HG03520 (cell line): Measurements from ENCODE around the gene ARMH3.

Experiments
- ATAC-seq: cut with Tn5 transposase; IDR thresholded peaks from one replicate; pipeline ENCODE4 v1.9.1; 2021; ENCODE audit warnings: mild to moderate bottlenecking, moderate library complexity; ENCODE audit not compliant: unreplicated experiment

Gene ARMH3, protein sequence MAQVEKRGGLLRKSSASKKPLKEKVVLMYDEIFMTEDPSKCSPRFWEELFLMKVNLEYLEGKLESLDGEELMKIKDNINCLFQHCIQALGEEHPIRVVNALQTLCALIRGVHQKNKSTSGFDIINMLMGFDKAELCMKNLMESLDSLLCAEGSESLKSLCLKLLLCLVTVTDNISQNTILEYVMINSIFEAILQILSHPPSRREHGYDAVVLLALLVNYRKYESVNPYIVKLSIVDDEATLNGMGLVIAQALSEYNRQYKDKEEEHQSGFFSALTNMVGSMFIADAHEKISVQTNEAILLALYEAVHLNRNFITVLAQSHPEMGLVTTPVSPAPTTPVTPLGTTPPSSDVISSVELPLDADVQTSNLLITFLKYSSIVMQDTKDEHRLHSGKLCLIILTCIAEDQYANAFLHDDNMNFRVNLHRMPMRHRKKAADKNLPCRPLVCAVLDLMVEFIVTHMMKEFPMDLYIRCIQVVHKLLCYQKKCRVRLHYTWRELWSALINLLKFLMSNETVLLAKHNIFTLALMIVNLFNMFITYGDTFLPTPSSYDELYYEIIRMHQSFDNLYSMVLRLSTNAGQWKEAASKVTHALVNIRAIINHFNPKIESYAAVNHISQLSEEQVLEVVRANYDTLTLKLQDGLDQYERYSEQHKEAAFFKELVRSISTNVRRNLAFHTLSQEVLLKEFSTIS

DNA sequence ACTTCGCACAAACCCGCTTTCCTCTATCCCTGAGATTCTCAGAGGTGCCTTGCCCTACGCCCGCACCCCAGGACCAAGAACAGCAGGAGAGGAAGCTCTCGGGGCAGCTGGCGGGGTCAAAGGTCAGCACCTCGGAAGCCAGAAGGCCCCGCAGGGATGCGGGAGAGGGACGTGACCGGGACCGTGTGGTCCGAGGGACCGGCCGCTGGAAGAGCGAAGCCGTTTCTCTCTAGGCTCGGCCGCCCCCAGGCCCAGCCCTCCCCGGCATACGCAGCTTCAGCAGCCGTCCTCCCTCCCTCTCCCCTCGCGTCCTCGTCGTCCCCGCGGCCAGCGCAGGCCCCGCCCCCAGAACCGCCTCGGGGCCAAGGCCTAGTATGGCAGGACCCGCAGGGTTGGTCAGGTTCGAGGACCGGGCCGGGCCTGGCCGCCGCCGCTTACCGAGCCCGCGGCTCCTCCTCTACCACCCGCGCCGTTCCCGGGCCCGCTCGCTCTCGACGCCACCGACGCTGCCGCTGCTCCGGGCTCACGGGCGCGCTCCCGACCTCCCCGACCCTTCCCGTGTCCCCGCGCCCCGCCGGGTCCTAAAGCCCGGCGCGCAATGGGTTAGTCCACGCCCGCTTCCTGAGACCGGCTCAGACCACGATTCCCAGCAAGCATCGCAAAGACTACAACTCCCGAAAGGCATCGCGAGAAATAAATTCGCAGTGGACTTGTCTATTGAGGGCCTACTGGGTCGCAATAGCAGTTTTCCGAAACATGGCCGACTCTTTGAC is at the start of gene ARMH3:
Gene ARMH3 (minus strand): TSS at position 527 of the 773 bp plus-strand sequence. CDS start 16,059 bp downstream, outside the sequence.
- peak; percentile 87 for ATAC-seq

DNA sequence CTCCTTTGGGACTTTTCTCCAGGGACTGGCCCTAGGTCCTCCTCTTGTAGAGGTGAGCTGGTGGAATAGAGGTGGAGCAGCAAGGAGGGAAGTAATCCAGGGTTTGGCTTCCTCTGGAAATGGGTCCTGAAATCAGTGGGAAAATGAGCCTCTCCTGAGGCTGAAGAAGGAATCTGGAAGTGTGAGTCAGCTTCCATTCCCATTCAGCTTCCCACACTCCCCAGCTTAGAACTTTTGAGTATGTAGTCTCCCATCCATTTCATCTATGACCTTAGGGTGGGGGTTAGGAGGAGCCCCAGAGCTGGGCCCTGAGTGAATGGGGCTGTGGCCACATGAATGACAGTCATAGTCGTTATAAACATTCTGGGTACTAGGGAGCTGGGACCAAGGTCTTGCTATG is 46.4 kb upstream of the ARMH3 start:
- no peak for ATAC-seq

DNA sequence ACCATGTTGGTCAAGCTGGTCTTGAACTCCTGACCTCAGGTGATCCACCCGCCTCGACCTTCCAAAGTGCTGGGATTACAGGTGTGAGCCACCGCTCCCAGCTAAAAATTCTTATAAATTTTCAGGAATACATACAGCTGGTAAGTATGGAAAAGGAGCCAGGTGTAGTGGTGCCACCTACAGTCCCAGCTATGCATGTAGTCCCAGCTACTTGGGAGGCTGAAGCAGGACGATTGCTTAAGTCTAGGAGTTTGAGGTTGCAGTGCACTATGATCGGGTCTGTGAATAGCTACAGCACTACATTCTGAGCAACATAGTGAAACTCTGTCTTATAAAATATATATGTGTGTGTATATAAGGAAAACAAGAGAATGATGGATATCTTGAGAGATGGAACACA is 45.2 kb upstream of the ARMH3 start:
- ATAC-seq: no peak

DNA sequence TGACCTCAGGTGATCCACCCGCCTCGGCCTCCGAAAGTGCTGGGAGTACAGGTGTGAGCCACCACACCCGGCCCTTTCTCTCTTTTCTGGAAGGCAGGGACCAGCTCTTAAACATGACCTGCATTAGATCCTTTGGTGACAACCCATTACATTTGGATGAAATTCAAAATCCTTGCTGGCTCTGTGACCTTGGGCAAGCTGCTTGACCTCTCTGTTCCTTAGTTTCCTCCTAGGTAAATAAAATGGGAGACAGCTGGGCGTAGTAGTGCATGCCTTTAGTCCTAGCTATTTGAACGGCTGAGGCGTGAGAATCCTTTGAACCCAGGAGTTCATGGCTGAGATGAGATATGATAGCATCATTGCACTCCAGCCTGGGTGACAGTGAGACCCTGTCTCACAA is 40.5 kb upstream of the ARMH3 start:
- ATAC-seq: no peak

DNA sequence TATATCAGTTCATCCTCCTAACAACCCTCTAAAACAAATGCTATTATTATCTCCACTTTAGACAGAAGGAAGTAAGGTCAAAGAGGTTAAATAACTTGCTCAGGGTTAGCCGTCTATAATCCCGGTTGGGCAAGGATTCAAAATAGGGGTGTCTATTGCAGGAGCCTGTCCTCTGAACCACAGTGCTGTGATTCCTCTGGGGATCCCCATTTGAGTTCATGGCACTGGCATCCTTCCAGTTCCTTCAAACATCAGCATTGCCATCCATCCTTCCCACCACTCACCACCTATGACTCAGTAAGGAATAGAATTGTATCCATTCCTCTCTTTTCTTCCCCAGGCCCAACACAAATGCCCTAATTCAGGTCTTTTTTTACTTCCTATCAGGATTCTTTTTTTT is 34.8 kb upstream of the ARMH3 start:
- no peak for ATAC-seq

DNA sequence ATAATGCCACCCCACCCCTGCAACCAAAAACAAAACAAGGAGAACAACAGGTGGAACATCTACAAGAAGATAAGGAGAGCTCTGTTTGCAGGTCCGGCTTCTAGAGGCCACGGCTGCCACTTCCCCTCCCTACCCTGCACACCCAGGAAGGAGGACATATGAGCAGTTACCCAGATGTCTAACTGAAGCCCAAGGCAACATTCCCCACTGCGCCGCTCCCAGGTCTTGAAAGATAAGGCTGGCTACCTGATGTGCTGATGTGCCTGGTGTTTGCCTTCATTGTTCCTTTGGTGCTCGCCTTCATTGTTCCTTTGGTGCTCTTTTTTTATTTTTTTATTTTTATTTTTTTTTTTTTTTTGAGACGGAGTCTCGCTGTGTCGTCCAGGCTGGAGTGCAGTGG is 30.2 kb upstream of the ARMH3 start:
- no peak for ATAC-seq

DNA sequence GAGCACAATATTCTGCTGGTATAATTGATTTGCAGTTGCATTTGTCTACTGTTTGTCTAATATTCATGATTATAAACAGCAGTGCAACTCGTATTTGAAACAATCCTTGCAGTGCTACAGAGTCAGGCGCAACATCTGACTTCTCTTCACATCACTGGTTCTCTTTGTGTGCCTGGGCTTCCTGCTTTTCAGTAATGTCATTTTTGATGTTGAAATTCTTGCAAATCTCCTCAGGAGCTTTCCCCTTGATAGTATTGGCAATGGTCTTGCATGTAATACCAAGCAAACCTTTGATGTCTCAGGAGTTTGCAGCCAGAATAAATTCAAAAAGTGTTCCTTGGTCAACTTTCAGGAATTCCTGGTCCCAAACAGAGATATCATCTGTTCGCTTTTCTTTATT is 29.4 kb upstream of the ARMH3 start:
- no peak for ATAC-seq

DNA sequence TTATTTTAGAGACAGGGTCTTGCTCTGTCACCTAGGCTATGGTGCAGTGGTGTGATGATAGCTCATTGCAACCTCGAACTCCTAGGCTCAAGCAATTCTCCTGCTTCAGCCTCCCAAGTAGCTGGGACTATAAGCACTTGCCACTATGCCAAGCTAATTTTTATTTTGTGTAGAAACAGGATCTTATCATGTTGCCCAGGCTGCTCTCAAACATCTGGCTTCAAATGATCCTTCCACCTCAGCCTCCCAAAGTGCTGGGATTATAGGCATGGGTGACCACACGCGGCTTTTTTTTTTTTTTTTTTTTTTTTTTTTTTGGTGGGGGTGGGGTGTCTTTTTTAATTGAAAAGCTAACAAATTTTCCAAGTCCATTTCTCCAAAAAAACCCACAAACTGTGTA is 27.6 kb upstream of the ARMH3 start:
- ATAC-seq: no peak

DNA sequence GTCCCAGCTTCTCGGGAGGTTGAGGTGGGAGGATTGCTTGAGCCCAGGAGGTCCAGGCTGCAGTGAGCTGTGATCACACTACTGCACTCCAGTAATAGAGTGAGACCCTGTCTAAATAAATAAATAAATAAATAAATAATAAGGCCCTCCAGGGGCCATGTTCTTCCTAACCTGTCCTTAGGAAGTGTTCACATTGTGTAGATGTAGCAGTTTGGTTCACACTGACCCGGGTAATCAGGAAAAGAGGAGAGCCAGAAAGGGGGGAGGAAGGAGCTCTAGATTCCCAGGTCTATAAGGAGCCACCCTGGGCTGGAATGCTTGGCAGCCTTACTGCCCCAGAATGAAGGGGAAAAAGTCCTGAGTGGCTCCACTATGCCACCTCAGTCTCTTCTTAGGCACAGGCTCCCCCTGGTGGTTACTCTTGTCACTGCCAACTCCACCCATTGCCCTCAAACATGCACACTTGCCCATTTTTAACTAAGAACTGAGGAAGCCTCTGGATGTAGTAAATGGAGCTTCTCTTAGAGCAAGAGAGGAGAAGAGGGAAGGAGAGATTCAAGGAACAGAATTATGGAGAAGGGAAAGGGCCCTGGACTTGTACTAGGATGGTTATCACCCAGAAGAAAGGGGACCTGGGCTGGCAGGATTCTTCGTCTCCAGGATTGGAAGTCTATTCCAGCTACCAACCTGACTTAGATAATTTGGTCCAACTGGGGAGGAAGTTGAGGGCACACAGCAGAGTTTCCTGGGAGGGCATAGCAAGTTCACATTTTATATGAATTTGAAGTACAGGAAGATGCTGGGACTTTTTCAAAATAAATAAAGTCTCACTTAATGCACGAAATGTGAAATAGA is 16.9 kb upstream of the ARMH3 start:
- peak; percentile 48 for ATAC-seq

DNA sequence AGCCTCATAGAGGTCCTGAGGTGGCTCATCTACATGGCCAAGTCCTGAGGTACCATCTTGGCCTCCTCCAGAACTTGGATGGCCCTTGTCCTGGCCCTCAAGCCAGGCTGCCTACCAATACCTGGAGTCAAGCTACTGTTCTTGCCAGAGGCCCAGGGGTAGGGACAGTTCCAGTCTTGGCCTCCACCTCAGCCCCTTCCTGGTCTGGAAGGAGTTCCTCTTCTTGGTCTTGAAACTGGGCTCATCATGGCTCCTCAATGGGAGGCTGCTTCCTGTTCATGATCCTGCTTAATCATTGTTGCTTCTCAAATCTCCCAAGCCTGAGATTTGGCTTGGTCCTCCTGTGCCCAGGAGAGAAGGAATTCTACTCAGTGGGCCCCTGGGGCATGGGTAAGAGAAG is 13.1 kb upstream of the ARMH3 start:
- no peak for ATAC-seq

DNA sequence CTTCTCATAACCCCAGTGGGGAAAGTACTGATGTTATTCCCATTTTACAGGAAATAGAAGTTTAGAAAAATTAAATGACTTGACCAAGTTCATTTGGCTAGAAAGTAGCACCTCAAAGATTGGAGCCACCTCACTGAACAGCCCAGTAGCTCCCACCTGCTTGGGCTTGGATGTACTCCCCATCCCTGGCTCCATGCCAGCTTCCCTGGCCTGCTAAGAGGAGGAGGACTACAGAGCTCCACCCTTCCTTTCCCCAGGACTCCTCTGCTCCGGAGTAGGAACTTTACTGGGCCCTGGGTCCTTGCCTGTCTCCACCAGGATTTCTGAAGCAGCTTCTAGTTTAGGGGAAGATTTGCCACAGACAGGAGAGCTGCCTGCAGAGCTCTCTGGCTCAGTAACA is 12.2 kb upstream of the ARMH3 start:
- ATAC-seq: no peak

DNA sequence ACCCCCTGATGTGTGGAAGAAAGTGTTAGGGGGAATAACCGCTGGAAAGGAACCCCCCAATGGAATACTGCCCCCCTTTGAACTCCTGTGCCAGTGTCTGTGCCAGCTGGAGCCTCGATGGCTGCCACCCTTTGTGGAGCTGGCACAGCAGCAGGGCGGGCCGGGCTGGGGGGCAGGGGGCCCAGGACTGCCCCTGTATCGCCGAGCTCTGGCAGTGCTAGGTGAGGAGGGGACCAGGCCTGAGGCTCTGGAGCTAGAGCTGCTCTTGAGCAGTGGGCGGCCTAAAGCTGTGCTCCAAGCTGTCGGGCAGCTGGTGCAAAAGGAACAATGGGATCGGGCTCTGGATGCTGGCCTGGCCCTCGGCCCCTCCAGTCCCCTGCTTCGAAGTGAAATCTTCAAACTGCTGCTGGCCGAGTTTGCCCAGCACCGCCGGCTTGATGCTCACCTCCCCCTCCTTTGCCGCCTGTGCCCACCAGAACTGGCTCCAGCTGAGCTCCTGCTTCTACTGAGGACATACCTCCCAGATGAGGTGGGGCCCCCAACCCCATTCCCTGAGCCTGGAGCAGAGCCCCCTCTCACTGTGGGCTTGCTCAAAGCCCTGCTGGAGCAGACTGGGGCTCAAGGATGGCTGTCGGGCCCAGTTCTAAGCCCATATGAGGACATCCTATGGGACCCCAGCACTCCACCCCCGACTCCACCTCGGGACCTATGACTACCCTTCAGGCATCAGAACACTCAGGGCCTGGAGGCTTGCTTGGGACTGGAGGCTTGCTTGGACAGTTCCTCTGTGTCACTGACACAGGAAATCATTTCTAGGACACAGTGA is 11.3 kb upstream of the ARMH3 start:
- ATAC-seq: no peak

DNA sequence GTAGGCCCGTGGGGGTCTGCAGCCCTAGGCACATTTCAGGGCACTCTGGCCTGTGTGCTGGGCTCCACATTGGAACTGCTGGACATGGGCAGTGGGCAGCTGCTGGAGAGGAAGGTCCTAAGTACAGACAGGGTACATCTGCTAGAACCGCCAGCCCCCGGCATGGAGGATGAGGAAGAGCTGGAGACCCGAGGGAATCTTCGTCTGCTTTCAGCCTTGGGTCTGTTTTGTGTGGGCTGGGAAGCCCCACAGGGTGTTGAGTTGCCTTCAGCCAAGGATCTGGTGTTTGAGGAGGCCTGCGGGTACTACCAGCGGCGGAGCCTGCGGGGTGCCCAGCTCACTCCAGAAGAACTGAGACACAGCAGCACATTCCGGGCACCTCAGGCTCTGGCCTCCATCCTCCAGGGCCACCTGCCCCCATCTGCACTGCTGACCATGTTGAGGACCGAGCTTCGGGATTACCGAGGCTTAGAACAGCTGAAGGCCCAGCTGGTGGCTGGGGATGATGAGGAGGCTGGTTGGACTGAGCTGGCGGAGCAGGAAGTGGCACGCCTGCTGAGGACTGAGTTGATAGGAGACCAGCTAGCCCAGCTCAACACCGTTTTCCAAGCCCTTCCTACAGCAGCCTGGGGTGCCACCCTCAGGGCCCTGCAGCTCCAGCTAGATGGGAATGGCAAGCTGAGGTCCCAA is 10.6 kb upstream of the ARMH3 start:
- ATAC-seq: no peak

DNA sequence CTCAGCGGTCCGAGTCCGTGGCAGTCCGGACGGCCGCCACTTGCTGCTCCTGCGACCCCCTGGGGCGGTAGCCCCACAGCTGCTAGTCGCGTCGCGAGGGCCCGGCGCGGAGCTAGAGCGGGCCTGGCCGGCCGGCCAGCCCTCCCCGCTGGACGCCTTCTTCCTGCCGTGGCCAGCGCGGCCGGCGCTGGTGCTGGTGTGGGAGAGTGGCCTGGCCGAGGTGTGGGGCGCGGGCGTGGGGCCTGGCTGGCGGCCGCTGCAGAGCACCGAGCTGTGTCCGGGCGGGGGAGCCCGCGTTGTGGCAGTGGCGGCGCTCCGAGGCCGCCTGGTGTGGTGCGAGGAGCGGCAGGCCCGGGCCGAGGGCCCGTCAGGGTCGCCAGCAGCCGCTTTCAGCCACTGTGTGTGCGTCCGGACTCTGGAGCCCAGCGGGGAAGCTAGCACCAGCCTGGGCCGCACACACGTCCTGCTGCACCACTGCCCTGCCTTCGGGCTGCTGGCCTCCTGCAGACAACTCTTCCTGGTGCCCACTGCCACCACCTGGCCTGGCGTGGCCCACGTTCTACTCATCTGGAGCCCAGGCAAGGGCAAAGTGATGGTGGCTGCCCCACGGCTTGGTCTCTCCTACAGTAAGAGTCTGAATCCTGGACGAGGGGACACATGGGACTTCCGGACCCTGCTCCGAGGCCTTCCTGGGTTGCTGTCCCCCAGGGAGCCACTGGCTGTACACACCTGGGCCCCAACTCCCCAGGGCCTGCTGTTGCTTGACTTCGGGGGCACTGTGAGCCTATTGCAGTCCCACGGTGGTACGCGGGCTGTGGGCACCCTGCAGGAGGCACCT is 9.8 kb upstream of the ARMH3 start:
- peak; percentile 9 for ATAC-seq

DNA sequence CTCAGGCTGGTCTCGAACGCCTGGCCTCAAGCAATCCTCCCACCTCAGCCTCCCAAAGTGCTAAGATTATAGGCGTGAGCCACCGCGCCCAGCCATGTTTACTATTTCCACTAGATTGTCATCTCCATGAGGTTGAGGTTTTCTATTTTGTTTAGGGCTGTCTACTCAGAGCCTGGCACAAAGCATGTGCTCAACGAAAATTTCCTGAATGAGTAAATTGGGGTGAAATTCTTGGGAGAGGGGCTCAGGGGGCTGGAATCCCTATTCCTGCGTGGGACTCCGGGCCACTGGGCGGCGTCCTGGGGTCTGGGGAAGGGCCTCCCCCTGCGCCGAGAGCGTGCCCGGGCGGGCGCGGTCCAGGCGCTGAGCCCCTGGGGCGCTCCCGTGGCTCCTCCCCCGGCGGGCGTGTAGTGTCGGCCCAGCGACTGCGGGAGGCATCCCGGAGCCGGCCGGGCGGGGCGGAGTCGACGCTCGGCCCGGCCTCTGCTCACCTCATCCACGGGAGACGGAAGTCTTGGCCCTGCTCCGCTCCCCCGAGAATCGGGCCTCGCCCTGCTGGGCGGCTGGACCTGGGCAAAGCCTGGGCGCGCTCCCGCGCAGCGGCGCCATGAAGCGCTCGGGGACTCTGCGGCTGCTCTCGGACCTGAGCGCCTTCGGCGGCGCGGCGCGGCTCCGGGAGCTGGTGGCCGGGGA is 9.0 kb upstream of the ARMH3 start, which contains the start of gene HPS6:
Gene HPS6 (plus strand): TSS at position 482 of the 693 bp plus-strand sequence. CDS start 126 bp downstream, at position 608.
- peak; percentile 94 for ATAC-seq

DNA sequence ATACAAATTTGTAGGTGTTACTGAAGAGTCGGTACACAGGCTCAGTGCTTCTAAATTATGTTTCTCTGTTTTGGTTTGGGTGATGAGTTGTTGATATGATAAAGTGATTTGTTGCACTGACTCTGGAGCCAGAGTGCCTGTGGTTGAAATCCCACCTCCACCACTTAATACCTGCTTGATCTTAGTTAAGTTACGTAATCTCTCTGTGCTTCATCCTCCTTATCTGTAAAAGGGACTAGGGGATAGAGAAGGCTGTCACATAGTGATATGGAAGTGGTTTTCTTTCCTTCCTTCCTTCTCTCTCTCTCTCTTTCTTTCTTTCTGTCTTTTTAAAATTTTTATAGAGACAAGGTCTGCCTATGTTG is 8.5 kb upstream of the ARMH3 start:
- no peak for ATAC-seq

DNA sequence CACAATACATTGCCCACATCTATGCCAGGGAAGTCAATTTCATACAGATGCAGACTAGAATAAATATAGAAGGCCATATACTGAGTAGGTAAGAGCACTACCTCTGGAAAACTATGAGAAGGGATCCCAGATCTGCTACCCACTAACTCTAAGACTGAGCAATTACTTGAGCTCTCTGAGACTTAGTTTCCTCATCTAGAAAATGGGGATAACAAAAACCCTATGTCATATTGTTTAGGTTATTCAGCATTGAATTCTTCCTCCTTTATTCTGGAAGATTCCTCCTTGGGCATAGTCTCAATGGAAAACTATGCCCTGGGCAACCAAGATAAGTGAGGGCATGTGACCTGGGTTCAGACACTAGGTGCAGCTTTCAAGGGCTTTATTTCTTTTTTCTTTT is 4.0 kb upstream of the ARMH3 start:
- no peak for ATAC-seq
